GM12878 (cell line): ENCODE measurements around the gene FLT3LG. TPM values are rescaled to one million over a fixed set of nuclear protein-coding genes. Genes with fewer than 3 reads are reported as not detected.

ENCODE experiments used
- ATAC-seq: fragments of 200-7000 bp; cut with Tn5 transposase; 3 replicates; pipeline ENCODE4 v1.9.1; 2020; ENCODE audit warnings: mild to moderate bottlenecking, moderate library complexity
- BruUV-seq: library from RNA; stranded (reverse); fragments of 400-500 nt; replicated peaks from 2 replicates; lab custom pipeline; 2021; lab: Mats Ljungman, UMichigan
- CTCF ChIA-PET: fragments of 300-600 bp; sonication (Branson Sonifier 250); formaldehyde crosslinking; extraction: SDS; loops from one replicate; lab custom pipeline; 2021; ENCODE audit warnings: inconsistent platforms; lab: Yijun Ruan, JAX
- POLR2A ChIA-PET: fragments of 350-600 bp; formaldehyde crosslinking; extraction: SDS; loops from one replicate; lab custom pipeline; 2021; ENCODE audit warnings: inconsistent platforms; lab: Charles Lee
- RAD21 ChIA-PET: fragments of 300-600 bp; sonication (Branson Sonifier 250); formaldehyde crosslinking; loops from one replicate; lab custom pipeline; 2023; ENCODE audit warnings: antibody characterized with exemption; ENCODE audit not compliant: unreplicated experiment; lab: Charles Lee
- SMC1A ChIA-PET: fragments of 300-600 bp; sonication (Branson Sonifier 250); formaldehyde crosslinking; loops from one replicate; lab custom pipeline; 2023; ENCODE audit not compliant: unreplicated experiment, uncharacterized antibody; lab: Charles Lee
- DNase-seq: peaks from one replicate; pipeline ENCODE4 v3.0.0-alpha.2; 2011; ENCODE audit warnings: low read depth, low spot score
- FAIRE-seq: peaks from 3 replicates; lab custom pipeline; 2011; peaks lifted over from hg19 to GRCh38; lab: Jason Lieb, UNC
- H2AFZ ChIP-seq: 2 replicates; pipeline ENCODE4 v1.6.0; 2011; ENCODE audit warnings: low read depth, low read length, control low read depth; ENCODE audit not compliant: control insufficient read depth
- H3K27ac ChIP-seq: 2 replicates; pipeline ENCODE4 v1.5.1; 2011; ENCODE audit warnings: control low read depth; ENCODE audit not compliant: control insufficient read depth, insufficient read depth
- H3K27me3 ChIP-seq, 2 experiments: replicated peaks in 1 of 2; 2 replicates each; pipeline versions ENCODE4 v1.6.0 to v1.6.1; 2011; ENCODE audit warnings: low read length in 1 of 2; ENCODE audit not compliant: control insufficient read depth in 2 of 2, insufficient read depth in 2 of 2
- H3K36me3 ChIP-seq, 2 experiments: 2 replicates each; pipeline ENCODE4 v1.5.1; 2011; ENCODE audit warnings: low read length in 1 of 2; ENCODE audit not compliant: control insufficient read depth in 2 of 2, insufficient read depth in 2 of 2
- H3K4me1 ChIP-seq: 2 replicates; pipeline ENCODE4 v1.6.1; 2011; ENCODE audit warnings: mild to moderate bottlenecking, low read length, moderate library complexity, mixed read lengths; ENCODE audit not compliant: control insufficient read depth, insufficient read depth
- H3K4me2 ChIP-seq: 2 replicates; pipeline ENCODE4 v1.6.0; 2011; ENCODE audit warnings: control low read depth; ENCODE audit not compliant: control insufficient read depth, insufficient read depth
- H3K4me3 ChIP-seq: fragments of 200-600 bp; sonication (generic); 2 replicates; pipeline ENCODE4 v1.5.1; 2016
- H3K79me2 ChIP-seq: 2 replicates; pipeline ENCODE4 v1.6.0; 2011; ENCODE audit warnings: low read length; ENCODE audit not compliant: control insufficient read depth, insufficient read depth
- H3K9ac ChIP-seq: 2 replicates; pipeline ENCODE4 v1.8.0; 2011; ENCODE audit warnings: low read length, control low read depth, mixed read lengths; ENCODE audit not compliant: control insufficient read depth, insufficient read depth
- H3K9me3 ChIP-seq: replicated peaks from 3 replicates; pipeline ENCODE4 v1.5.1; 2011; ENCODE audit warnings: mild to moderate bottlenecking, low read length; ENCODE audit not compliant: control insufficient read depth, insufficient read depth
- H4K20me1 ChIP-seq: 2 replicates; pipeline ENCODE4 v1.6.0; 2011; ENCODE audit not compliant: control insufficient read depth, insufficient read depth
- BCL11A ChIP-seq: IDR thresholded peaks from 2 replicates; pipeline ENCODE4 v1.6.1; 2011; ENCODE audit warnings: low read depth, low read length
- CHD1 ChIP-seq: IDR thresholded peaks from 2 replicates; pipeline ENCODE4 v1.6.1; 2012; ENCODE audit warnings: low read depth, low read length, improper control_type of control experiment
- EZH2 ChIP-seq: IDR thresholded peaks from 2 replicates; pipeline ENCODE4 v1.6.1; 2012; ENCODE audit warnings: low read depth, mild to moderate bottlenecking, control low read depth, inconsistent platforms, low read length, borderline replicate concordance; ENCODE audit not compliant: control insufficient read depth
- KAT2A ChIP-seq: conservative IDR thresholded peaks from 2 replicates; pipeline ENCODE4 v1.6.1; 2011; ENCODE audit warnings: low read depth, low read length; ENCODE audit not compliant: control insufficient read depth
- MEF2A ChIP-seq: IDR thresholded peaks from 2 replicates; pipeline ENCODE4 v1.6.1; 2011; ENCODE audit warnings: low read depth, mild to moderate bottlenecking, low read length, moderate library complexity; ENCODE audit not compliant: insufficient read depth
- NFYA ChIP-seq: IDR thresholded peaks from 2 replicates; pipeline ENCODE4 v1.6.1; 2011; ENCODE audit warnings: low read depth, mild to moderate bottlenecking, low read length, improper control_type of control experiment, borderline replicate concordance
- NRF1 ChIP-seq: conservative IDR thresholded peaks from 2 replicates; pipeline ENCODE4 v1.6.1; 2011; ENCODE audit warnings: mild to moderate bottlenecking, low read depth, low read length, improper control_type of control experiment
- RBBP5 ChIP-seq: fragments of 200-600 bp; sonication (generic); conservative IDR thresholded peaks from 2 replicates; pipeline ENCODE4 v1.6.1; 2016
- TCF7 ChIP-seq: IDR thresholded peaks from 2 replicates; pipeline ENCODE4 v1.6.1; 2014; ENCODE audit warnings: antibody characterized with exemption, borderline replicate concordance
- YBX1 ChIP-seq: fragments of 450-650 bp; IDR thresholded peaks from 2 replicates; pipeline ENCODE4 v1.6.1; 2016; ENCODE audit warnings: antibody characterized with exemption
- ZNF207 ChIP-seq: fragments of 450-650 bp; IDR thresholded peaks from 2 replicates; pipeline ENCODE4 v1.6.1; 2014; ENCODE audit warnings: antibody characterized with exemption, mild to moderate bottlenecking, borderline replicate concordance
- ZNF24 ChIP-seq: fragments of 450-650 bp; IDR thresholded peaks from 2 replicates; pipeline ENCODE4 v1.6.1; 2017; ENCODE audit warnings: antibody characterized with exemption, mild to moderate bottlenecking
- ZSCAN29 ChIP-seq: fragments of 450-650 bp; IDR thresholded peaks from 2 replicates; pipeline ENCODE4 v1.6.1; 2017; ENCODE audit warnings: mild to moderate bottlenecking, moderate library complexity
- WGBS: methylation state at CpG from one replicate; pipeline ENCODE4 v1.1.6; 2016; ENCODE audit warnings: low lambda C conversion rate; ENCODE audit not compliant: insufficient replicate concordance, insufficient coverage; ENCODE audit errors: missing lambda C conversion rate; 5-methylcytosine and 5-hydroxymethylcytosine counted together
- in situ Hi-C: fragments of 300-500 bp; cut with MboI; formaldehyde crosslinking; loops from 9 replicates; pipeline ENCODE4 v1.14.3; 2018; ENCODE audit warnings: mixed read lengths
- intact Hi-C: fragments of 100-400 bp; cut with micrococcal nuclease; formaldehyde crosslinking; loops from one replicate; pipeline ENCODE4 v1.14.2; 2022; ENCODE audit not compliant: unreplicated experiment
- polyA plus RNA-seq, 11 experiments: library from polyadenylated mRNA; depleted of rRNA in 4 of 11; unstranded in 6 of 11; stranded (reverse) in 5 of 11; fragments of >200 nt; fragmentation: Nextera tagmentation in 4 of 11; fragmentation: Illumina TruSeq in 1 of 11; extraction: Ambion mirVana in 4 of 11; extraction: Trizol in 1 of 11; gene quantifications; 1 replicate in 1 of 11; 2 replicates in 10 of 11; pipeline versions ENCODE4 v1.2.1 to v1.2.3, GENCODE V29; 2011 to 2016; ENCODE audit warnings: inconsistent platforms in 2 of 11, missing spikeins in 2 of 11, low read depth in 1 of 11
- total RNA-seq, 4 experiments: library from RNA; depleted of rRNA in 3 of 4; stranded (reverse); fragments of >200 nt in 3 of 4; fragmentation: Illumina TruSeq in 1 of 4; extraction: Trizol in 1 of 4; gene quantifications; 2 replicates each; pipeline versions ENCODE4 v1.2.1 to v1.2.3, GENCODE V29; 2013 to 2021
- TF ChIP-seq, protein P1 (sequence below): fragments of 150-350 bp; IDR thresholded peaks from 2 replicates; pipeline ENCODE4 v1.6.1; 2016; ENCODE audit warnings: low read depth, low read length
- TF ChIP-seq, protein P2 (sequence below): fragments of 450-650 bp; formaldehyde crosslinking; IDR thresholded peaks from 2 replicates; pipeline ENCODE4 v1.4.0; 2022; ENCODE audit warnings: mild to moderate bottlenecking, moderate library complexity
- TF ChIP-seq, protein P3 (sequence below): IDR thresholded peaks from 2 replicates; pipeline ENCODE4 v1.6.1; 2011; ENCODE audit warnings: mild to moderate bottlenecking, low read depth, low read length, moderate library complexity; ENCODE audit not compliant: insufficient replicate concordance

Gene FLT3LG
- total and polyA plus RNA-seq, 10 of the 15 experiments (the other 5 are each of a cell fraction or from before 2014, with no cell fraction given), result 0.68 to 13.1 (median 4.3) TPM

DNA sequence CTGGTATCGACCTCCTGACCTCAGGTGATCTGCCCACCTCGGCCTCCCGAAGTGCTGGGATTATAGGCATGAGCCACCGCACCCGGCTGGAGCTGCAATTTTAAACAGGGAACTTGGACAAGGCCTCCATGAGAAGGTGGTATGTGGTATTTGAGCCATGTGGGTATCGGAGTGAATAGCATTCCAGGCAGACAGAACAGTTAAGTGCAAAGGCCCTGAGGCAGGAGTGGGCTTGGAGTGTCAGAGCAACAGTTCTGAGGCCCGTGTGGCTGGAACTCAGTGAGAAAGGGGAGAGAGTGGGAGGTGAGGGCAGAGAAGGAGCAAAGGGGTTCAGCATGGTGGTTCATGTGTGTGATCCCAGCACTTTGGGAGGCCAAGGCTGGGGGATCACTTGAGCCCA is 56.7 kb downstream of the FLT3LG start:
- Histone ChIP-seq H3K27ac (no peak overlapping the region), H3K9me3 (no peaks in the 10 kb centered on the region), H3K27me3 (peaks cover 2 to 4% of the 10 kb centered on the region in 2 experiments; a peak in 3 of 4 replicates), H3K79me2 (no peaks in the 10 kb centered on the region), H3K4me3 (no peak overlapping the region), H3K9ac (no peak overlapping the region), H3K4me2 (no peak overlapping the region), H3K4me1 (peaks cover 10% of the 10 kb centered on the region), H3K36me3 (no peaks in the 10 kb centered on the region), H2AFZ (no peak overlapping the region), H4K20me1 (no peaks in the 10 kb centered on the region)
- WGBS, result 69% methylated on average over 7 of the region's 7 CpGs
- intact Hi-C loops (no loop called here), in situ Hi-C loops (no loop called here)
- ATAC-seq (no peak), FAIRE-seq (no peak), DNase-seq (no peak)
- POLR2A ChIA-PET, result interaction anchor here (1.0 kb wide), 1 partner anchor 35 kb away, joined by 4 read pairs; no protein-coding TSS in a partner anchor
- SMC1A ChIA-PET, result interaction anchor here (1.1 kb wide), 1 partner anchor 16 kb away, joined by 5 read pairs; no protein-coding TSS in a partner anchor
- RAD21 ChIA-PET, result no interaction called here
- BruUV-seq, result no TSS peak
- CTCF ChIA-PET, result interaction anchor here (1.1 to 1.7 kb wide), 2 partner anchors 16 to 150 kb away, joined by 3 to 4 read pairs; no protein-coding TSS in a partner anchor
- TF ChIP-seq EZH2, result no peak
- TF ChIP-seq ZNF24, result no peak
- no peak for TF ChIP-seq MEF2A
- TF ChIP-seq ZNF207, result no peak
- no peak for TF ChIP-seq KAT2A
- TF ChIP-seq NFYA, result no peak
- TF ChIP-seq TCF7, result no peak
- no peak for TF ChIP-seq CHD1
- TF ChIP-seq YBX1, result no peak
- no peak for TF ChIP-seq RBBP5
- no peak for TF ChIP-seq BCL11A
- TF ChIP-seq, protein P1, sequence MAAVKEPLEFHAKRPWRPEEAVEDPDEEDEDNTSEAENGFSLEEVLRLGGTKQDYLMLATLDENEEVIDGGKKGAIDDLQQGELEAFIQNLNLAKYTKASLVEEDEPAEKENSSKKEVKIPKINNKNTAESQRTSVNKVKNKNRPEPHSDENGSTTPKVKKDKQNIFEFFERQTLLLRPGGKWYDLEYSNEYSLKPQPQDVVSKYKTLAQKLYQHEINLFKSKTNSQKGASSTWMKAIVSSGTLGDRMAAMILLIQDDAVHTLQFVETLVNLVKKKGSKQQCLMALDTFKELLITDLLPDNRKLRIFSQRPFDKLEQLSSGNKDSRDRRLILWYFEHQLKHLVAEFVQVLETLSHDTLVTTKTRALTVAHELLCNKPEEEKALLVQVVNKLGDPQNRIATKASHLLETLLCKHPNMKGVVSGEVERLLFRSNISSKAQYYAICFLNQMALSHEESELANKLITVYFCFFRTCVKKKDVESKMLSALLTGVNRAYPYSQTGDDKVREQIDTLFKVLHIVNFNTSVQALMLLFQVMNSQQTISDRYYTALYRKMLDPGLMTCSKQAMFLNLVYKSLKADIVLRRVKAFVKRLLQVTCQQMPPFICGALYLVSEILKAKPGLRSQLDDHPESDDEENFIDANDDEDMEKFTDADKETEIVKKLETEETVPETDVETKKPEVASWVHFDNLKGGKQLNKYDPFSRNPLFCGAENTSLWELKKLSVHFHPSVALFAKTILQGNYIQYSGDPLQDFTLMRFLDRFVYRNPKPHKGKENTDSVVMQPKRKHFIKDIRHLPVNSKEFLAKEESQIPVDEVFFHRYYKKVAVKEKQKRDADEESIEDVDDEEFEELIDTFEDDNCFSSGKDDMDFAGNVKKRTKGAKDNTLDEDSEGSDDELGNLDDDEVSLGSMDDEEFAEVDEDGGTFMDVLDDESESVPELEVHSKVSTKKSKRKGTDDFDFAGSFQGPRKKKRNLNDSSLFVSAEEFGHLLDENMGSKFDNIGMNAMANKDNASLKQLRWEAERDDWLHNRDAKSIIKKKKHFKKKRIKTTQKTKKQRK, result no peak
- TF ChIP-seq, protein P2, sequence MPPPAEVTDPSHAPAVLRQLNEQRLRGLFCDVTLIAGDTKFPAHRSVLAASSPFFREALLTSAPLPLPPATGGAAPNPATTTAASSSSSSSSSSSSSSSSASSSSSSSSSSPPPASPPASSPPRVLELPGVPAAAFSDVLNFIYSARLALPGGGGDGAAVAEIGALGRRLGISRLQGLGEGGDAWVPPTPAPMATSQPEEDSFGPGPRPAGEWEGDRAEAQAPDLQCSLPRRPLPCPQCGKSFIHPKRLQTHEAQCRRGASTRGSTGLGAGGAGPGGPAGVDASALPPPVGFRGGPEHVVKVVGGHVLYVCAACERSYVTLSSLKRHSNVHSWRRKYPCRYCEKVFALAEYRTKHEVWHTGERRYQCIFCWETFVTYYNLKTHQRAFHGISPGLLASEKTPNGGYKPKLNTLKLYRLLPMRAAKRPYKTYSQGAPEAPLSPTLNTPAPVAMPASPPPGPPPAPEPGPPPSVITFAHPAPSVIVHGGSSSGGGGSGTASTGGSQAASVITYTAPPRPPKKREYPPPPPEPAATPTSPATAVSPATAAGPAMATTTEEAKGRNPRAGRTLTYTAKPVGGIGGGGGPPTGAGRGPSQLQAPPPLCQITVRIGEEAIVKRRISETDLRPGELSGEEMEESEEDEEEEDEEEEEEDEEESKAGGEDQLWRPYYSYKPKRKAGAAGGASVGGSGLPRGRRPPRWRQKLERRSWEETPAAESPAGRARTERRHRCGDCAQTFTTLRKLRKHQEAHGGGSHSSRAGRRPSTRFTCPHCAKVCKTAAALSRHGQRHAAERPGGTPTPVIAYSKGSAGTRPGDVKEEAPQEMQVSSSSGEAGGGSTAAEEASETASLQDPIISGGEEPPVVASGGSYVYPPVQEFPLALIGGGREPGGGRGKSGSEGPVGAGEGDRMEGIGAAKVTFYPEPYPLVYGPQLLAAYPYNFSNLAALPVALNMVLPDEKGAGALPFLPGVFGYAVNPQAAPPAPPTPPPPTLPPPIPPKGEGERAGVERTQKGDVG (CRISPR knock-in tag), result no peak
- no peak for TF ChIP-seq NRF1
- TF ChIP-seq, protein P3, sequence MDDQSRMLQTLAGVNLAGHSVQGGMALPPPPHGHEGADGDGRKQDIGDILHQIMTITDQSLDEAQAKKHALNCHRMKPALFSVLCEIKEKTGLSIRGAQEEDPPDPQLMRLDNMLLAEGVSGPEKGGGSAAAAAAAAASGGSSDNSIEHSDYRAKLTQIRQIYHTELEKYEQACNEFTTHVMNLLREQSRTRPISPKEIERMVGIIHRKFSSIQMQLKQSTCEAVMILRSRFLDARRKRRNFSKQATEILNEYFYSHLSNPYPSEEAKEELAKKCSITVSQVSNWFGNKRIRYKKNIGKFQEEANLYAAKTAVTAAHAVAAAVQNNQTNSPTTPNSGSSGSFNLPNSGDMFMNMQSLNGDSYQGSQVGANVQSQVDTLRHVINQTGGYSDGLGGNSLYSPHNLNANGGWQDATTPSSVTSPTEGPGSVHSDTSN, result no peak
- TF ChIP-seq ZSCAN29, result no peak
